HCT116 (cell line): ENCODE results near the gene PPP6R3. TPM values are rescaled to one million over a fixed set of nuclear protein-coding genes. Genes with fewer than 3 reads are reported as not detected.

Experiments used
- ATAC-seq: fragments of 200-7000 bp; cut with Tn5 transposase; 2 replicates; pipeline ENCODE4 v1.9.1; 2020; ENCODE audit warnings: mild to moderate bottlenecking, moderate library complexity
- BruUV-seq: library from RNA; stranded (reverse); fragments of 400-500 nt; replicated peaks from 2 replicates; lab custom pipeline; 2021; lab: Mats Ljungman, UMichigan
- CTCF ChIA-PET: fragments of 300-600 bp; sonication (Branson Sonifier 250); formaldehyde crosslinking; loops from one replicate; lab custom pipeline; 2021; ENCODE audit warnings: antibody characterized with exemption; lab: Charles Lee
- POLR2A ChIA-PET: fragments of 300-600, 350-600 bp; sonication (Branson Sonifier 250); formaldehyde crosslinking; loops from one replicate; lab custom pipeline; 2021; ENCODE audit warnings: antibody characterized with exemption; lab: Charles Lee
- RAD21 ChIA-PET, 2 experiments: fragments of 300-600 bp; sonication (Branson Sonifier 250); formaldehyde crosslinking; loops; one replicate each; lab custom pipeline; 2023; ENCODE audit warnings: low total read pairs in 2 of 2; ENCODE audit not compliant: uncharacterized antibody in 2 of 2, unreplicated experiment in 2 of 2, low non-redundant PET in 1 of 2; lab: Charles Lee
- DNase-seq: peaks from one replicate; pipeline ENCODE4 v3.0.0-alpha.2; 2010; ENCODE audit warnings: low read depth, low spot score
- H2AFZ ChIP-seq: fragments of 200-600 bp; shearing (Covaris generic), sonication (generic); 2 replicates; pipeline ENCODE4 v1.6.1; 2017; ENCODE audit warnings: low read depth, mixed run types, mixed read lengths, antibody characterized with exemption, low read length; ENCODE audit not compliant: poor library complexity, severe bottlenecking
- H3K27ac ChIP-seq: 2 replicates; pipeline ENCODE4 v1.5.1; 2012; ENCODE audit warnings: low read depth, low read length
- H3K27me3 ChIP-seq: fragments of 200-600 bp; sonication (generic); 2 replicates; pipeline ENCODE4 v1.6.1; 2016; ENCODE audit warnings: mixed run types, low read length, mixed read lengths; ENCODE audit not compliant: insufficient read depth
- H3K36me3 ChIP-seq, 2 experiments: fragments of 200-500 bp in 1 of 2; fragments of 200-600 bp in 1 of 2; sonication (Bioruptor generic) in 1 of 2; sonication (generic) in 1 of 2; 2 replicates each; pipeline versions ENCODE4 v1.5.1 to v1.6.1; 2014 to 2016; ENCODE audit warnings: low read length in 2 of 2, inconsistent platforms in 1 of 2, mixed read lengths in 1 of 2, mixed run types in 1 of 2; ENCODE audit not compliant: insufficient read depth in 2 of 2, control insufficient read depth in 1 of 2
- H3K4me1 ChIP-seq, 2 experiments: fragments of 200-600 bp in 1 of 2; sonication (generic) in 1 of 2; 2 replicates each; pipeline versions ENCODE4 v1.5.1 to v1.6.1; 2012 to 2017; ENCODE audit warnings: low read length in 2 of 2, inconsistent platforms in 1 of 2, mild to moderate bottlenecking in 1 of 2, mixed read lengths in 1 of 2, mixed run types in 1 of 2, moderate library complexity in 1 of 2; ENCODE audit not compliant: insufficient read depth in 2 of 2, control insufficient read depth in 1 of 2
- H3K4me2 ChIP-seq: fragments of 200-600 bp; sonication (generic); 2 replicates; pipeline ENCODE4 v1.6.1; 2017; ENCODE audit warnings: mixed run types, low read length, mixed read lengths
- H3K4me3 ChIP-seq, 2 experiments: fragments of 200-600 bp in 1 of 2; sonication (generic) in 1 of 2; replicated peaks in 1 of 2; 2 replicates each; pipeline ENCODE4 v1.5.1; 2011 to 2016; ENCODE audit warnings: low read length in 2 of 2, control low read depth in 1 of 2, low read depth in 1 of 2, mild to moderate bottlenecking in 1 of 2, mixed read lengths in 1 of 2, mixed run types in 1 of 2
- H3K79me2 ChIP-seq: fragments of 200-600 bp; sonication (generic); 2 replicates; pipeline ENCODE4 v1.6.1; 2017; ENCODE audit warnings: mild to moderate bottlenecking, mixed run types, low read length, moderate library complexity, mixed read lengths; ENCODE audit not compliant: insufficient read depth
- H3K9ac ChIP-seq: fragments of 200-600 bp; sonication (generic); 2 replicates; pipeline ENCODE4 v1.6.1; 2016; ENCODE audit warnings: low read length, mixed read lengths
- H3K9me2 ChIP-seq: fragments of 200-600 bp; sonication (generic), shearing (Covaris generic); 2 replicates; pipeline ENCODE4 v1.6.1; 2017; ENCODE audit warnings: mixed run types, mild to moderate bottlenecking, moderate library complexity; ENCODE audit not compliant: insufficient read depth
- H3K9me3 ChIP-seq, 2 experiments: fragments of 200-500 bp in 1 of 2; fragments of 200-600 bp in 1 of 2; sonication (Bioruptor generic) in 1 of 2; sonication (generic) in 1 of 2; 2 replicates each; pipeline ENCODE4 v1.6.1; 2014 to 2017; ENCODE audit warnings: low read length in 2 of 2, mixed read lengths in 2 of 2, inconsistent platforms in 1 of 2, low read depth in 1 of 2, mild to moderate bottlenecking in 1 of 2, mixed run types in 1 of 2, moderate library complexity in 1 of 2; ENCODE audit not compliant: control insufficient read depth in 1 of 2, insufficient read depth in 1 of 2
- H4K20me1 ChIP-seq: fragments of 200-600 bp; sonication (generic), shearing (Covaris generic); 2 replicates; pipeline ENCODE4 v1.6.1; 2017; ENCODE audit warnings: mixed run types, mild to moderate bottlenecking, moderate library complexity; ENCODE audit not compliant: insufficient read depth
- CBX3 ChIP-seq: IDR thresholded peaks from 2 replicates; pipeline ENCODE4 v1.6.1; 2012; ENCODE audit warnings: low read depth
- CEBPB ChIP-seq: IDR thresholded peaks from 2 replicates; pipeline ENCODE4 v1.6.1; 2012; ENCODE audit warnings: low read depth
- CTCF ChIP-seq, 3 experiments: fragments of 200-600 bp in 1 of 3; sonication (generic) in 1 of 3; IDR thresholded peaks in 2 of 3; conservative IDR thresholded peaks in 1 of 3; 2 replicates each; pipeline ENCODE4 v1.5.1; 2012 to 2017; ENCODE audit warnings: low read depth in 2 of 3, low read length in 2 of 3, antibody characterized with exemption in 1 of 3, borderline replicate concordance in 1 of 3, control low read depth in 1 of 3, mild to moderate bottlenecking in 1 of 3, mixed read lengths in 1 of 3, mixed run types in 1 of 3, moderate library complexity in 1 of 3; ENCODE audit not compliant: insufficient read depth in 1 of 3
- FOSL1 ChIP-seq: IDR thresholded peaks from 2 replicates; pipeline ENCODE4 v1.6.1; 2012; ENCODE audit warnings: low read depth
- JUND ChIP-seq: IDR thresholded peaks from 2 replicates; pipeline ENCODE4 v1.6.1; 2012
- POLR2A ChIP-seq: IDR thresholded peaks from 2 replicates; pipeline ENCODE4 v1.7.0; 2011; ENCODE audit warnings: borderline replicate concordance; ENCODE audit not compliant: insufficient read depth, insufficient read length; ENCODE audit errors: extremely low read depth
- RAD21 ChIP-seq: IDR thresholded peaks from 2 replicates; pipeline ENCODE4 v1.6.1; 2012; ENCODE audit warnings: low read depth, mild to moderate bottlenecking
- REST ChIP-seq: IDR thresholded peaks from 2 replicates; pipeline ENCODE4 v1.6.1; 2012; ENCODE audit warnings: low read depth
- SRF ChIP-seq: IDR thresholded peaks from 2 replicates; pipeline ENCODE4 v1.6.1; 2012; ENCODE audit warnings: low read depth
- YY1 ChIP-seq: IDR thresholded peaks from 2 replicates; pipeline ENCODE4 v1.6.1; 2011; ENCODE audit warnings: low read length, low read depth, moderate library complexity, mild to moderate bottlenecking; ENCODE audit not compliant: insufficient replicate concordance; ENCODE audit errors: extremely low read depth
- ZBTB33 ChIP-seq: IDR thresholded peaks from 2 replicates; pipeline ENCODE4 v1.6.1; 2011; ENCODE audit warnings: mild to moderate bottlenecking, low read length, moderate library complexity; ENCODE audit not compliant: insufficient replicate concordance; ENCODE audit errors: extremely low read depth
- ZFX ChIP-seq: fragments of 450-650 bp; IDR thresholded peaks from 2 replicates; pipeline ENCODE4 v1.6.1; 2017
- ZNF274 ChIP-seq: fragments of 200-500 bp; sonication (Bioruptor generic); IDR thresholded peaks from 2 replicates; pipeline ENCODE4 v1.6.1; 2014; ENCODE audit warnings: mild to moderate bottlenecking, low read depth, low read length, inconsistent platforms
- intact Hi-C: fragments of 100-400 bp; cut with micrococcal nuclease; formaldehyde crosslinking; loops from 2 replicates; pipeline ENCODE4 v1.10.0; 2022
- total RNA-seq: library from RNA; stranded (reverse); gene quantifications from one replicate; pipeline ENCODE4 v1.2.1, GENCODE V29; 2021; ENCODE audit not compliant: unreplicated experiment

The PPP6R3 gene
- total RNA-seq, 1 experiment from 2014 or later: 113 TPM

- CTCF ChIA-PET: no interaction called here
- H2AFZ ChIP-seq: no peak overlapping the region
- no peak for DNase-seq
- no peaks in the 10 kb centered on the region for H4K20me1 ChIP-seq
- intact Hi-C loops: no loop called here
- no TSS peak for BruUV-seq
- TF ChIP-seq SRF (no peak), YY1 (no peak), REST (no peak)
- POLR2A ChIA-PET: no interaction called here
- RAD21 ChIA-PET: no interaction called here
- H3K79me2 ChIP-seq: 0 out of 2 replicates have a peak, but pooled peaks cover 2% of the 10 kb centered on the region
- no peak for ATAC-seq
- no peak overlapping the region for H3K4me3 ChIP-seq
- H3K4me1 ChIP-seq: no peaks in the 10 kb centered on the region
- H3K4me2 ChIP-seq: no peak overlapping the region
- H3K27ac ChIP-seq: no peak overlapping the region
- no peak overlapping the region for H3K9ac ChIP-seq
- no peaks in the 10 kb centered on the region for H3K9me3 ChIP-seq
- H3K9me2 ChIP-seq: no peaks in the 10 kb centered on the region
- no peaks in the 10 kb centered on the region for H3K27me3 ChIP-seq
- peaks cover 6% of the 10 kb centered on the region in 2 experiments; a peak in 2 of 4 replicates for H3K36me3 ChIP-seq
These were observed 40.4 kb upstream of the PPP6R3 start for GRCh38 chr11:68420171-68420570.

GRCh38 chr11:68423481-68423880, 37.1 kb upstream of the PPP6R3 start:
- Histone ChIP-seq H3K27me3 (no peaks in the 10 kb centered on the region), H3K4me2 (no peak overlapping the region), H3K9me2 (no peaks in the 10 kb centered on the region), H3K27ac (no peak overlapping the region), H3K79me2 (0 out of 2 replicates have a peak, but pooled peaks cover 2% of the 10 kb centered on the region), H3K4me3 (no peak overlapping the region), H2AFZ (no peak overlapping the region), H4K20me1 (no peaks in the 10 kb centered on the region), H3K9ac (no peak overlapping the region), H3K36me3 (peaks cover 4 to 7% of the 10 kb centered on the region in 2 experiments; a peak in 2 of 4 replicates), H3K4me1 (no peaks in the 10 kb centered on the region), H3K9me3 (no peaks in the 10 kb centered on the region)
- CTCF ChIA-PET: no interaction called here
- BruUV-seq: no TSS peak
- POLR2A ChIA-PET: no interaction called here
- no peak for ATAC-seq
- intact Hi-C loops: no loop called here
- DNase-seq: no peak
- RAD21 ChIA-PET: no interaction called here
- TF ChIP-seq CEBPB (no peak), CBX3 (no peak), JUND (no peak), ZFX (no peak), FOSL1 (no peak), CTCF (IDR thresholded peaks at IDR 0.05 in 2 of 3, conservative IDR thresholded peaks at IDR 0.05 in 1 of 3; ENCODE audit: borderline replicate concordance in 1 of 3, insufficient read depth in 1 of 3, low read depth in 2 of 3, low read length in 2 of 3) (no peak), RAD21 (no peak), ZBTB33 (no peak), POLR2A (no peak), ZNF274 (no peak), YY1 (no peak)
